ENCODE results near the gene RNF149.
"Not testable (repeated sequence)": the region's sequence is repeated elsewhere in the genome, so short reads cannot be mapped to it uniquely, and the experiment has no call there.

Gene RNF149, protein sequence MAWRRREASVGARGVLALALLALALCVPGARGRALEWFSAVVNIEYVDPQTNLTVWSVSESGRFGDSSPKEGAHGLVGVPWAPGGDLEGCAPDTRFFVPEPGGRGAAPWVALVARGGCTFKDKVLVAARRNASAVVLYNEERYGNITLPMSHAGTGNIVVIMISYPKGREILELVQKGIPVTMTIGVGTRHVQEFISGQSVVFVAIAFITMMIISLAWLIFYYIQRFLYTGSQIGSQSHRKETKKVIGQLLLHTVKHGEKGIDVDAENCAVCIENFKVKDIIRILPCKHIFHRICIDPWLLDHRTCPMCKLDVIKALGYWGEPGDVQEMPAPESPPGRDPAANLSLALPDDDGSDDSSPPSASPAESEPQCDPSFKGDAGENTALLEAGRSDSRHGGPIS

GRCh38 chr2:101308432-101309210 is at the start of gene RNF149:
TSS of gene RNF149 (minus strand) at chr2:101308701. CDS start at chr2:101308588, 113 bp downstream.
- DNase-seq (ENCODE audit: low spot score), result peak; percentile 93

- no peak for DNase-seq (ENCODE audit: low spot score)
Measured at GRCh38 chr2:101357376-101357775, 48.9 kb upstream of the RNF149 start.

- no peak for DNase-seq (ENCODE audit: low spot score)
Measured at GRCh38 chr2:101356521-101356920, 48.0 kb upstream of the RNF149 start.

- no peak for DNase-seq (ENCODE audit: low spot score)
Measured at GRCh38 chr2:101356055-101356454, 47.6 kb upstream of the RNF149 start.

- DNase-seq (ENCODE audit: low spot score), result no peak
Measured at GRCh38 chr2:101355401-101356054, 47.0 kb upstream of the RNF149 start.

DNA sequence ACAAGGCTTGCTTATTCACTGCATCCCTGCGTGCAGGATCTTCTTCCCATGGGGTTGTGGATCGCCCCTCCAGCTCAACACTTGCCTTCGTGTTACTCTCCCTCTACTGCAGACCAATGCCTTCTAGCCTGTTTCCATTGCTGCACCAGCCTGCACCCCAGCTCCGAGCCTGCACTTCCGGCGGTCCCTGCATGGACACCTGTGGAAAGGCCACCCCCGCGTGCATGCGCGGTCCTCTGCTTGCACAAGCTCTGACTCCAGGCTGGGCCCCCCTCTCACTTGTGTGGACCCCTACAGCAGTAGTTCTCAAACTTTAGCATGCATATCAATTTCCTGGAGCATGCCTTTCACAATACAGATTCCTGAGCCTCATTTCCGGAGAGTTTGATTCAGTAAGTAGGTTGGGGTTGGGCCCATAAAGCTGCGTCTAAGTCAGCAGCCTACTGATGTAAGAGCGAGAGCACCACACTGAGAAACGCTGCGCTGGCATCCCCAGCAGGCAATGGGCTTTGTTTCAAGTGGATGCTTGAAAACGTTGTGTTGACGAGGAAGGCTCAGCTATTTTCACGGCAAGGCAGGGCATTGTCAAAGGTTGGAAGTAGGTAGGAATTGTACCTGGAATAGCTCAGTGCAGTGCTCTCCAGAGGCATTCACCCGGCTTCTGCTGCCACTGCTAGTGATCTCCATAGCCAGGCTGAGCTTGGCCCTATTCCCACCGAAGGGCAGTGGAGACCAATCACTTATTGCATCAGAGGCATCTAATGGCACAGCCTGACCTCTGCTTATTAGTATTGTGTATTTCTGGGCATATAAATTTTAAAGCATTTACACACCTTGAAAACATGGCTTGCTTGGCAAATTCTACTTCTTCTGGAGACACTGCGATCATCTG is 46.2 kb upstream of the RNF149 start:
- DNase-seq (ENCODE audit: low spot score), result no peak

- DNase-seq (ENCODE audit: low spot score), result not testable (repeated sequence)
Measured at GRCh38 chr2:101352631-101353030, 44.1 kb upstream of the RNF149 start.

DNA sequence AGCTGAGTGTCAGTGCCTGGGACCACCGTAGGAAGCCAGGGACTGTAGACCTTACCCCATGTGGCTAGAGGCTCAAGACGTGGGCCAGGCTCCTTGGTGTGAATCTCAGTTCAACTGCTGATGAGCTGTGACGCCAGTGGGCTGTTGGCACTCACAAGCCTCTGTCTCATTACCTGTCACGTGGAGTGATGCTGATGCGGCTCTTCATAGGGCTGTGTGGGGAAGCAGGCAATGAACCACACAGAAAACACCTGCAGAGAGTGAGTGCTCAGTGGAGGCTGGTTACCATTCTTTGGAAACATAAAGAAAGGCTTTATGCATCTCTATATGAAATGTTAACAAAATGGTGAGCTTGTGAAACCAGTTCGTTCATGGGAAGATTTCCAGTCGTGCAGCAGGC is 42.7 kb upstream of the RNF149 start:
- no peak for DNase-seq (ENCODE audit: low spot score)

DNA sequence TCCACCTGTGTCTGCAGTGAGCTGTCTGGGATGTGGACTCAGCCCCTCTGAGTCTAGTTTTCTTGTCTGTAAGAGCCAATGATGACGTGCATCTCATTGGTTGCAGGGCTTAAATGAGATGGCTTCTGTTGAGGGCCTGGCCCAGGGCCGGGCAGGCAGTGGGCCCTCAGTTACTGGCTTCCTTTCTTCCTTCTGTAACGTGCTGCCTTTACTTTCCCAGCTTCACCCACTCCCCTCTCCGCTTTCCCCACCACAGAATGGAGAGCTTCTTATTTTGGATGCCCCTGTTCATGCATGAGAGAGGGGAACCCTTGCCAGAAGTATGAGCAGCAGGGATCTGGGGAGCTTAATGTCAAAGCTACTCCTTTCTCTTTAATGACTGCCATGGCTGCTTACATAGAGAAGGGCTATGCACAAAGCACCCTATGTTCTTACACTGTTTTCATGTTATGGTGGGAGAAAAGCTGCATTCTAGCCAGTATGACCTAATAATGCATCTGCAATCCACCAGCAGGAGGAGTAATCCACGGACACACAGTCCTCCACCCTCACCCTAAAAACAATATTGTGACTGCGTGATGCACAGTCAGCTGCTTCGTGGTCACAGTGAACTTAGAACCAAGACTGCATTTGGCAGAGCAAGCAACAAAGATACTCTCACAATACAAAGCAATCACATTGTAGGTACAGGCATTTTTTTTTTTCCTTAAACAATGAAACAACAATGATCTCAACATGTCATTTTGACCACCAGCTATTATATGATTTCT is 41.6 kb upstream of the RNF149 start:
- peak; percentile 85 for DNase-seq (ENCODE audit: low spot score)

GRCh38 chr2:101348883-101349282 is 40.4 kb upstream of the RNF149 start:
- no peak for DNase-seq (ENCODE audit: low spot score)

DNA sequence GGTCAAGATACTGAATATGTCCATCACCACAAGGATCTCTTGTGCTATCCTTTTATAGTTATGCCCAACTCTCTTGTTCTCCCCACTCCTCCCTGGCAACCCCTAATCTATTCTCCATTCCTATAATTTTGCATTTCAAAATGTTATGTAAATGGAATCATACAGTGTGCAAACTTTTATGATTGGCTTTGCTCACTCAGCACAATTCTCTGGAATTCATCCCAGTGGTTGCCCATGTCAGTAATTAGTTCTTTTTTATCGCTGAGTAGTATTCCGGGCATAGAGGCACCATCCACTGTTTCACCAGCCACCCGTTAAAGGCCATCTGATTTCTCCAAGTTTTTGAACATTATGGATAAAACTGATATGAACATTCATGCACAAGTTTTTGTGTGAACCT is 38.4 kb upstream of the RNF149 start:
- DNase-seq (ENCODE audit: low spot score), result no peak

DNA sequence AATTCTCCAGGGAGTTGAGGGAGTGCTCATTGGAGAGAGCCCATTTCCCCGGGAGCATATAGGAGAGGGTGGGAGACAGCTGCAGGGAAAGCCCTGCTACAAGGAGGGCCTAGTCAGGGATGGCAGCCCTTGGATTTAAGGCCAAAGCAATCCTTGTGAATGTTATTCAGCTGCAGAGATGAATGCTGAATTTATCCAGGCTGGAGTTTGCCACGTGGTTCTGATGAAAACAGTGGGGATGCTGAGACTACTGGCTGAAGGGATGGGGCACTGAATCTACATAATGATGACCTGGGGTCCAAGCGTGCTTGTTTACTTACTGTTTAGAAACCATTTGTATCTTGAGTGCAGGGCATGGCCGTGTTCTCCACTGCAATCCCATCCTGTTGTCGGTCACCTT is 35.6 kb upstream of the RNF149 start:
- DNase-seq (ENCODE audit: low spot score), result peak; percentile 64

DNA sequence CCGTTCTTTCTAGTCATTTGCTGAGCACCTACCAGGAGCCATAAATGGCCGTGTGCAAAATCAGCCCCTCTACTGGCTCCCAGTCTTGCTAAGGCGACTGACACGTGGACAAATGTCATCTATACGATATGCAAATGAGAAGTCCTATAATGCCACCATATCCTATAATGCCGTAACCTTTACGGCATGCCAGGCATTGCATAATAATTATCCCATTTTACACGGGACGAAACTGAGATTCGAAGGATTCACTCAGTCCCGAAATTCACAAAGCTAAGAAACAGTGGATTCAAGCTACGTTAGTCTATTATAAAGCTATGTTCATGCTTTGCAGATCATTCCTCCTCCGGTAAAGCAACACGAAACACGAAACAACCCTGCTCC is 34.1 kb upstream of the RNF149 start:
- no peak for DNase-seq (ENCODE audit: low spot score)

GRCh38 chr2:101341901-101342624 is 33.6 kb upstream of the RNF149 start:
- DNase-seq (ENCODE audit: low spot score), result peak; percentile 81

GRCh38 chr2:101341421-101341820 is 32.9 kb upstream of the RNF149 start:
- no peak for DNase-seq (ENCODE audit: low spot score)

- peak; percentile 13 for DNase-seq (ENCODE audit: low spot score)
Measured at GRCh38 chr2:101340141-101340551, 31.6 kb upstream of the RNF149 start.

DNA sequence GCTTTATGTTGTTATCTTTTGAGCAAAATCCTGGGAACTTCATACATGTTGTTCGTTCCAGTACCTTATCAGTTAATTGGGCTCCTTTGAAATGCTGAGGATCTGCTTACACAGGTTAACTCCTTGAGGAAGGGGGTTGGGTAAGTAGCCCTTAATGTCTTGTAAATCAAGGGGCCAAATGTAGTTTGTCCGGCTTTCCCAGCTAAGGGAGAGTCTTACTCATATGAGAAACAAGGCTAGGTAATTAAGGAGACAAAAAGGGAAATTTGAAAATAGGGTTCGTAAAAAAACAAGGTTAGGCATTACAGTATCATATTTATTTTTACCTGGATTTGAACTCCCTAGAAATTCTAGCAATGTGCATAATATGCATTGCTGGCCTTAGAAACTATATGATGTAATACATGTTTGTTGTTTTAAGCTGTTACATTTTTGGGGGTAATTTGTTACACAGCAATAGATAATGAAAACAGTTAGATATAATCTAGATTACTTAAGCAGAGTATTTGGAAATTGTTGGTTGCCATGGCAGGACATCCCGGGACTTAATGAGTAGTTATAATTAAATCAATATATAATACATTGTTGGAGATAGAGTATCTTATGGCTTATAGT is 30.9 kb upstream of the RNF149 start:
- DNase-seq (ENCODE audit: low spot score), result no peak

DNA sequence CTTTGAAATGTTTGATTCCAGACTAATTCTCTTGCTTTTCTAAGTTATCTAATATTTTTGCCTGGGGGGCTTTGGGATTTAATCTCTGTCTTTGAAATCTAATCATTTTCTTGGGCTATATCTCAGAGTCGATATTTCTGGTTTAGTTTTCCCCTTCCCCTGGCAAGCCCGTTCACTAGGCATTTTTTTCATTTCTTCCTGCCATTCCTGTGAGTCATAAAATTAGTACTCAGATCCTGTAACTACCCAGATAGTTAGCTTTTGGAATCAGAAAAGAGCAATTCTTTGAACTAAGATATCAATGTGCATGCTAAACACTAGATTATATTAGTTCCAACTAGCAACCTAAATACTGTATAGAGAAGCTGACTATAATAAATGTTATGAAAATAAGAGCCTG is 29.4 kb upstream of the RNF149 start:
- DNase-seq (ENCODE audit: low spot score), result no peak

DNA sequence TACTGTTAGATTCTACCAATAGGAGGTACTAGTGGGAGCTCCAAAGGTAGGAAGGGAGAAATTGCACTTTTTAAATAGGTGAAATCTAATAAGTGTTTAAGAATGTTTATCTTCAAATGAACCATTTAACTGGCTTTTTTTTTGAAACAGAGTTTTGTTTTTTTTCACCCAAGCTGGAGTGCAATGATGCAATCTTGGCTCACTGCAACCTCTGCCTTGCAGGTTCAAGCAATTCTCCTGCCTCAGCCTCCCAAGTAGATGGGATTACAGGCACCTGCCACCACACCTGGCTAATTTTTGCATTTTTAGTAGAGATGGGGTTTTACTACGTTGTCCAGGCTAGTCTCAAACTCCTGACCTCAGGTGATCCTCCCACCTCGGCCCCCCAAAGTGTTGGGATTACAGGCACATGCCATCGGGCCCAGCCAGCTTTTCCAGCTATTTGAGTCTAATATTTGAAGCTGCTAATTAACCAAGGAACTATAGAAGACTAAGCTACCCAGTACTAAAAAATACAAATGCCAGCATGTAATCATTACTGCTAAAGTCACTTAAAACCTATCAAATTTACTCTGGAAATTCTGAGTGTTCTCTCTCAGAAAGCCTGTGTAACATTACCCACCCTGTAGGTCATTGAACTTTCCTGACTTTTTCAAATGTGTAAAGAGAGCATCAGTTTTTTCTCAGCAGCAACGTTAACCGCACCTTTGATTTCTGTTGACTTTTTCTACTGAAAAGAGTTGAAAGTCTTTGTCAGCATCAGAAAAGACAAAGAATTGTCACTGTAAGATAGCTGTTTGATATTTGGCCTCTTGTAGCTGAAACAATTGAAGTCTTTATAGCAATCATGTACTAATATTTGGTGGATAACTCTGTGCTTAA is 24.6 kb upstream of the RNF149 start:
- no peak for DNase-seq (ENCODE audit: low spot score)
